HL-60/S4 (cell line): Measurements from ENCODE around the gene LAIR1.
"Not testable (repeated sequence)": the region's sequence is repeated elsewhere in the genome, so short reads cannot be mapped to it uniquely, and the experiment has no call there.

Source experiments
- in situ Hi-C: fragments of 300-500 bp; cut with MboI; formaldehyde crosslinking; loops from 2 replicates; pipeline ENCODE4 v1.14.3; 2022; ENCODE audit warnings: low sequenced_read_pairs

Gene LAIR1

DNA sequence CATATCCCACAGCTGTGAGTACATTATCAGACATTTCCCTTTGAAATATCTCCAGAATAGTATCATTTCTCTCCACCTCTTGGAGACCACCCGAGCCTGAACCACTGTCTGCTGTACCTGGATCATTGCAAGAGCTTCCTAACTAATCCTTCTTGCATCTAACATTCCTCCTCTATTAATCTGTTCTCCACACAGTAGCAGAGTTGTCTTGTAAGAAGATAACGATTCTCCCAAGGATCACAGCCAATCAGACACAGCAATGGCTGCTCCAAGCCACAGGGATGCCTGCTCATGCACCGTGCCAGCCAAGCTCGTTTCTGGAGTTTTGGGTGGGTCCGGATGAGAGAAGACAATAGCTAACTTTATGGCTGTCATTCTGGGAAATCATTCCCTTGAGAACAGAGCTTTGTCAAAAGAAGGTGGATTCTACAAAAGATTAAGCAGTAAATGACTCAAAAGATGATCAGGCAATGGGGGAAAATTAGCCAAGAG lies 14.5 kb upstream of the LAIR1 start:
- in situ Hi-C loops: no loop called here

DNA sequence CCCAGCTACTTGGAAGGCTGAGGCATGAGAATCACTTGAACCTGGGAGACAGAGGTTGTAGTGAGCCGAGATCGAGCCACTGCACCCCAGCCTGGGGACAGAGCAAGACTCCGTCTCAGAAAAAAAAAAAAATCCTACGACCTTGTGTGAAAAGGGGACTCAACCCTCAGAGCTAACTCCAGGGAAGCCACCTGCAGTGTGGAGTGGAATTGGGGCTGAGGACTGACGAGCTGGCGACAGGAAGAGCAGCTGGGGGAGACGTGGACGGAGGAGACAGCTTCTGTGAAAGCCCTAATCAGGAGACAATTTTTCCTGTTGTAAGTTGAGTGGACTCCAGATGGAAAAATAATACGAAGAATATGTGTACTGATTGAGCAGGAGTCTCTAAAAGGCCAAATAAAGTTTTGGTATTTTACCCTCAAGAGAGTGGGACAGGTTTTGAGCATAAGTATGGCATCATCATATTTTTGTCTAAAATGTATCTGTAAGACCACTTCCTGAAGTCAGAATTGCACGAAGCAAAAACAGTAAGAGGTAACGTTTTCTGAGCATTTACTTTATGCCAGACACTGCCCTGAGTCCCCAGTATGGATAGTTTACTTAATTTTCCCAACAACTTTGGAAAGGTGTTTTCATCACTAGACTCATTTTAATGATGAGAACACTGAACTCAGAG lies 12.0 kb upstream of the LAIR1 start:
- in situ Hi-C loops: no loop called here

DNA sequence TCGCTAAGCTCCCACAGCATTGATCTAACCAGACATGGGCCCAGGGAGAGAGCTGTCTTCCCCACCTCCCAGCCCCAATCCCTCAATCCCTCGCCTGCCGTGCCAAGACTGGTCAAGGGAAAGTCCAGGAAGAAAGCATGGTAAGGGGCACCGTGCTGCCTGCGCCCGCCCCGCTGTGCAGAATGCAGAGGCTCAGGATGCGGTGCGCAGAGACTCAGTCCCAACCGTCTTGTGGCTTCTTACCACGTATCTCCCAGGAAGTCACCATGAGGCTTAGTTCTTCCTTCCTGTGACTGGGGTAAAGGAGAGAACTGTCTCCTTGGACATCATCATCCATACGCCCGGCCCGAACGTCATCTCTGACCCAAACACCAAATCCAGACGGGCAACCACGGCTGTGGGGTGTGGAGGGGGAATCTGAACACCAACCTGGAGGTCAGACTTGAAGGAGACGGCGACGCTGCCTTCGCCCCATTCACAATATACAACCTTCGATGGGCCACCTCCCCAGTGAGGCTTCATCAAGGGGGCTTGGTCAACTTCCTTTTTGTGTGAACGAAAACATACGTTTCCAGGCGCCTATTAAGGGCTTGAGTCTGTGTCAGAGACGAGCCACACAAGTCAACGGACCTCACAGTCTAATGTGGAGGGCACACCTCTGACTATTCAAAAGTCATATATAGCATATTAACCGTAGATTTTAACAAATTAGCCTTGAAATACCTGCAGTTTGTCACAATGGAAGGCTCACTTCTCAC lies 10.6 kb upstream of the LAIR1 start:
- in situ Hi-C loops: not testable (repeated sequence)

DNA sequence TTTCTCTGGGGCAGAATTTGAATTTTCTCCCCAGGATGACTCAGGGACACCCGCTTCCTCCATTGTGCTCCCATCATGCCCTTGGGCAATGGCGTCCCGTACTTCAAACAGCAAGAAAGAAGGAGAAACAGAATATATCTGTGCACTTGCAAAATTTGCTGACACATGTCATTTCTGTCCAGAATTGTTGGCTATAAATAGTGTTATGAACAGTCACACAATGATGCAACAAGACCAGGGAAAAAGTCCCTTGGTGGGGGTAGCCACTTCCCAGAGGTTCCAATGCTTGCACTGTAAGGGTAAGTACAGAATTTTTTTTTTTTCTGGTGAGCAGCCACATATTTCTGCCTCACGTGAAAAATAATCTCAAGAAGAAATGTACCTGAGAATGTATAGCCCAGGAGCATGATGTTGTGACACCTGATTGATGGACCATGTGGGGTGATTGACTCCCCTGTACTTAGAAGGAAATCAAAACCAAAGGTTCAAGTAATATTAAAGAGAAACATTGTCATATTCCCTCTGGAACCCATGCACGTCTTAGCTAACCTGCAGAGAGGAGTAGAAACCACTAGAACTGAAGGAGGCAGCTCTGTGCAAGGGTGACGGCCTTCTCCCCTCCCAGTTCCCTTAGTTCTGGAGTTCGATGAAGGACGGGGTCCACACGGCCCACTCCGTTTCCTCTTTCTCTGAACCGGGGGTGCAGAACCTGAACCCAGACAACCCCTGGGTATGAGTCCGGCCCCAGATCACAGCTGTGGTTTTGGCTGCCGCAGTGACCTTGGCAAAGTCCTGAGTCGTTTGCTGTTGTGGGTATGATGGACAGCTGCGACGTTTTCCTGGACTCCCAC lies 9.3 kb upstream of the LAIR1 start:
- in situ Hi-C loops: no loop called here

DNA sequence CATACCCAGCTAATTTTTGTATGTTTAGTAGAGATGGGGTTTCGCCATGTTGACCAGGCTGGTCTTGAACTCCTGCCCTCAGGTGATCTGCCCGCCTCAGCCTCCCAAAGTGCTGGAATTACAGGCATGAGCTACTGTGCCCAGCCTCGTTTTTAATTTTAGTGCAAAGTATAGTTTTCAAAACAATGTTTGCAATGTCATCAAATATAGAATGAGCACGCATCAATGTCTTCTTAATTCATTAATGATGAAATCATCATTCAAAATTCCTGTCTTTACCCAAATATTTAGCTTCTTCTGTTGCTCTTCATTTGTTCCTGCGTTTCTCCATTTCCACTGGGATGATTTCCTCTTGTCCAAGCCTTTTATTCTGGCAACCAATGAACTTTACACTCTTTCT lies 6.7 kb upstream of the LAIR1 start:
- in situ Hi-C loops: not testable (repeated sequence)

DNA sequence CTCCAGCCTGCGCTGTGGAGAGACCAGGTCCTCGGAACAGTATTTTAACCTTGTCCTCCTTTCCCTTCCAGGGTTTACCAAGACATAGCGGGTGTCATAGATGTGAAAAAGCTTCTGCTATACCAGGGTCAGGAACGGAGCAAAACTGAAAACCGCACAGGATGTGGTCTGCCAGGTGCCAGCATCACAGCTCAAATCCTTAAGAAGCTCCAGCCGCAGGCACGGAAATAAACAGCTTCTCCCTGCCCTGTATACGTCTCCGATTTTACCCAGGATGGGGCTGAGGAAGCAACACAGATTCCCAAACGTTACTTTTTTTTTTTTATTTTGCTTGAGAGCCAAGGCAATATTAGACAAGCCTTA lies 5.7 kb upstream of the LAIR1 start:
- in situ Hi-C loops: not testable (repeated sequence)

DNA sequence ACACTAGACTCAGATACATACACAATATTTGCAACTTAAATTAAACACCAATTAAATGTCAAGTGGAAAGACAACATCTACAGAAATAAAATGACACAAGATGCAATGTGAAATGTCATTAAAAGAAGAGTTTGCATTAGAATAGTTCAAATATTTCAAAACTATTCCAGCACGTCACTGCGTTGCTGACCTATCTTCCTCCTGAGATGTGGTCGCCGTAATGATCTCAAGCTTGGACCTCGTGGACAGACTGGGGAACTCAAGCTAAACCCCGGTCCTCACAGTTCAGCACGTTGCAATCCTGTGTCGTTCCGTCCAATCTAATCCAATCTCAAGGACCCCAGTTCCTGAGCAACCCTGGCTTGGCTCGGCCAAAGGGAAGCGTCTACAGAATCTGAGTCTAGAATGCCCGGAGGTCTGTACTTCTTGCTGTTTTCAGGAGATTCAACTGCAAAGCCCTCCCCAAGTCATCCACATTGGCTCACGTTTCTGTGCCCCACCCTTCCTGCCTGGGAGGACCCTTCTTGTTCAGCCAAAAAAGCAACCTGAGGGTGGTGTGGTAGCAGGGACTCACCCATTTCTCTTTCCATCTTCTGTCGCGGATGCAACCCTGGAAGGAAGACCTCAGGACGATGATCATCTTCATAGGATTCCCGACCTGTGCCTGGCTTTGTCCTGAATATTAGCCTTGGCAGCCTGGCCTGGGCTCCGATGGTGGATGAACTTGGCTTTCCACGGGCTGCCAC lies 5.1 kb upstream of the LAIR1 start:
- in situ Hi-C loops: not testable (repeated sequence)

DNA sequence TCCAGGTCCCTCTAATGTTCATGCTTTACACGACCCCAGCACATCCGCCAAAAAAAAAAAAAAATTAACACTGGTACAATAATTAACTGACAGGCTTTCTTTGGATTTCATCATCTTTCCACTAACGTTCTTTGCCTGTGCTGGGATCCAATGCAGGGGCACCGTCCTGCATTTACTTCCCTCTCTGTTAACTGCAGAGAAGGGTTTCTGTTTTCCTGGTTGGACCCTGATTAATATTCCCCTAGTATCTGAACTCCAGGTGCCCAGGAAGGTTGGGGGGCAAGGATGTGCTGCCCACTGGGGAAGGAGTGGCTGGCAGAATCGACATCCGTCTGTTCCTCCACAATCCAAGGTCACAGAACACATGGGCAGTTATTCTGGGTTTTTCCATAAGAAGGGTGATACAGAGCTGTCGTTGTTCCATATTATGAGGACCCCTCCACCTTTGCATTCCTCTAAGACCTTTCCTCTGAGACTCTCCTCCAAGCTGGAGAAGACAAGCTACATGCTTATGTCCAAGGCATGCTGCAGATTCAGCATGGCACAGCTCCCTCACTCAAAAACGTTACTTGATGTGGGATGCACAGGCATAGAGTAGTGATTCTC lies 4.5 kb upstream of the LAIR1 start:
- in situ Hi-C loops: no loop called here

DNA sequence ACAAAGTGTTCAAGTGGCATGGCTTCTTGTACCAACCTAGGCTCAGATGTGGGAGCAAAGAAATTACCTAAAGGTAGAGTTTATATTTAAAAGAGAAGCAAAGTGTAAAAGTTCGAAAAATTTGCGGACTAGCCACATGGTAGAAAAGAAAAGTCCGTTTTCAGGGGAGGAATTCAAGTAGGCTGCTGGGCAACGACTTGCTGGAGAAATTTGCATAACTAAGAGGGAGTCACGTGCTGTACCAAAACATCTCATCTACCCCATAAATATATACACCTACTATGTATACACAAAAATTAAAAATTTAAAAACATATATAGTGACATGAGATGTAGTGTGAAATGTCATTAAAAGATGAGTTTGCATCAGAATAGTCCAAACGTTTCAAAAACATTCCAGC lies 2.1 kb upstream of the LAIR1 start:
- in situ Hi-C loops: no loop called here

DNA sequence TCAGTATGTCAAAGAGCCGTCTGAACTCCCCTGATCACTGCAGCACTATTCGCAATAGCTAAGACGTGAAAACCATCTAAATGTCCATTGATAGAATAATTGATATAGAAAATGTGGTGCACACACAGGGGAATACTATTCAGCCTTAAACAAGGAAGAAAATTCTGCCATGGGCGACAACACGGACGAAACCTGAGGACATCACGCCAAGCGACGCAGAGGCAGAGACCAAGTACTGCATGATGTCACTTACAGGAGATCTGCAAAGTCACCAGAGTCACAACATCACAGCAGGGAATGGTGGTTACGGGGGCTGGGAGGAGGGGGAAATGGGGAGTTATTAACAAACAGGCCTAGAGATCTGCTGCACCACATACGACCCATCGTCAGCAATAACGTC lies 1.1 kb upstream of the LAIR1 start:
- in situ Hi-C loops: not testable (repeated sequence)

DNA sequence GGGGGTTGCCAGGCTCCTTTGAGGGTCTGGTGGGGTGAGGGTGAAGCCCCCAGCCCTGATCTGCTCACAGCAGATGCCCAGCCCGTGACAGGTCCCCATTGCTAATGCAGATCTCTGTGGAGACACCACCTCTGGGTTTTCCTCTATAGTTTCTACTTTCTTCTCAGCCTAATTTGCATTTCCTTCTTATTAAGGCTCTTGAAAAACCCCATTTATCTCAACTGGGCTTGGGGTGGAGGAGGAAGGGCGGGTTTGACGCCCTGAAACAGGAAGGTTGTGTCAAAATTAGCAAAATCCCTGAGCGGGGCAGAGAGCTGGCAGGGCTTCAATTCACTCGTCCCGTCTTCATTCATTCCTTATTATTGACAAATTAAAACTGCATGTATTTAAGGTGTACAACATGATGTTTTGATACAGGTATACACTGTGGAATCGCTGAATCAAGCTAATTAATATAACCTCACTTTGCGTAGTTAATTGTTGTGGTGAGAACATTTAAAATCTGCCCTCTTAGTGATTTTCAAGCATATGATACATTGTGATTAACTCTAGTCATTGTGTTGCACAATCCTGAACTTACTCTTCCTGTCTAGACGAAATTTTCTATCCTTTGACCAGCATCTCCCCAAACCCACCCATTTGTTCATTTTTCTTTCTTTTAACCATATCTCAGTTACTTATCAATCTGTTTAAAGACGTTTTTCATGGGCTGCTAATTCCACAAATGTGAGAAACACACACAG lies 2.9 kb downstream of the LAIR1 start:
- in situ Hi-C loops: not testable (repeated sequence)

DNA sequence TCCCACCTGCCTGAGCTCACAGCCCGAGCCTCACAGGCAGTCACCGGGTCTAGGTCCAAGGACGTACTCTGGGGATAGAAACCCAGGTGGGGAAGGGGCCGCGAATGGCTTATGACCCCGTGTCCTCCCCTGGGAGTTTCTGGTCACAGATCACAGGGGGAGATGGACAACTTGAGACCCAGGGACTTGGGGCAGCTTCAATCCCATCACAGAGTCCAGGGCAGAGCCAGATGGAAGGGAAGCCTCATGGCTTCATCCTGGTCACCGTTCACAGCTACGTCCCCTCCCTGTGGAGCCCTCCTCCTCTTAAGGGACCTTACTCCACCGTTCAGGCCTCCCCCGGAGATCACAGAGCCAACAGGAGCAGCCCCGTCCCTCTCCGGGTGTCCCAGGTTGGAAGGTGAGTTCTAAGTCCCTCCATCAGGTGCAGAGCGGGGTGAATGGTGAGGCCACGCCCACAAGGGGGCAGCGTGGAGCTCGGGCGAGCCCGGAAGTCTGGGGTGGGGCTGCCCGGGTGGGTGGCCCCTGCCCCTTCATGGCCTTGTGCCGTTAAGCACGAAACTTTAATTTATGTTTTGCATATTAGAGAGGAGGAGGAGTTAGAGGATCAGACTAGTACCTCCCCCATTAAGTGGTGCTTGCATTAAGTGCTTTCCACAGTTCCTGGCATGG lies 5.4 kb downstream of the LAIR1 start:
- in situ Hi-C loops: not testable (repeated sequence)

DNA sequence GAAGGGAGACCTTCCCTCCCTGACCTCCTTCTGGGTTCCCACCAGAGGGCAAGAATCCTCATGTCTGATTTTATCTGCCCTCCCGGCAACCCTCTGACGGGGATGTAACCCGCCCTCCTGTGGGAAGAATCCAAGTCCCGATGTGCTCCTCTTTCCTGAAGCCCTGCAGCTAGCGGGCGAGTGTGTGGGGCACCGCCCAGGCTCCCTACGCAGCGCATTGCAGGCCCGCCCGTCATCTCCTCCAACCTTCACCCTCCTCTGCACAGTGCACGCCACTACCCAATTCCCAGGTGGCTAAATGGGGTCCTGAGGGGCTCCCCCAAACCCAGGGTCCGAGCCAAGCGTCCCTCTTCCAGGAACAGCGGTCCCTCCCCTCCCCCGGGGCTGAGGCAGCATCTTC lies 7.3 kb downstream of the LAIR1 start:
- in situ Hi-C loops: no loop called here

DNA sequence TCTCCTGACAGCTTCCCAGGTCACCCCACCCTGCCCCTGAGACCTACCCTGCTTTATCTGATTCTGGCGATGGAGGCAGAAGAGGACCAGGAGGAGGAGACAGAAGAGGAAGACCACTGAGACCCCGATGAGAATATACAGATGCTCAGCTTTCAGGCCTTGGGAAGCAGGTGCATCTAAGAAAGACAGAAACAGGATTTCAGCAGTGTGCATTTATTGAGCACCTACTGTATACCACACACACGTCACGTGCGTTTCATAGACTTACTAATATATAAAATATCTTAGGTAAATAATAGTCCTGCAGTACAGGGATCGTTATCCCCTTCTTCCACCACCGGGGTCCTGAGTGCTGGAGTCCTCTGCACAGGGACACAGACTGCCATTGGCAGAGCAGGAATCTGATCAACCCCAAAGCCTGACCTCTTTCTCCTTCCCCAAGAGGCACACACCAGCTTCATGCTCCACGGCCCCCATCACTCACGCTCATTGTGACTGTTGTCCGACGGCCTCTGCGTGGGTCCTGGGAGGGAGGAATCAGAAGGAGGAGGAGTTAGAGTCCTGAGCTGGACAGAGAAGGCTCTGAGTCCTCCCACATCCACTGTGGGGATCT lies 8.2 kb downstream of the LAIR1 start:
- in situ Hi-C loops: no loop called here

DNA sequence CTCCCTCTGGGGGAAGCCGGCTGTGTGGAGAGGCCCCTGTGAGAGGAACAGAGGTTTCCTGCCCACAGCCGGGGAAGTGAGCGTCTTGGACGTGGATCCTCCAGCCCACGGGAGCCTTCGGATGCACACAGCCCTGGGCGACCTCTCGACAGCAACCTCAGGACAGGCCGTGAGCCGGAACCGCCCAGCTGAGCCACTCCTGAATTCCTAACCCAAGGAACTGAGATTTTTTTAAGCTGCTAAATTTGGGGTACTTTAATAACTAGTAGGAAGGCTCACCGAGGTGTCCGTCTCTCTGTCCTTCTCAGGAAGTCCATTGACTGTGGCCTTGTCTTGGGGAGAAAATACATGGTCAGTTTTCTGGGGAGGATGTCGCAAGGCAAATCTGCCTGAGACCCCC lies 9.1 kb downstream of the LAIR1 start:
- in situ Hi-C loops: no loop called here

DNA sequence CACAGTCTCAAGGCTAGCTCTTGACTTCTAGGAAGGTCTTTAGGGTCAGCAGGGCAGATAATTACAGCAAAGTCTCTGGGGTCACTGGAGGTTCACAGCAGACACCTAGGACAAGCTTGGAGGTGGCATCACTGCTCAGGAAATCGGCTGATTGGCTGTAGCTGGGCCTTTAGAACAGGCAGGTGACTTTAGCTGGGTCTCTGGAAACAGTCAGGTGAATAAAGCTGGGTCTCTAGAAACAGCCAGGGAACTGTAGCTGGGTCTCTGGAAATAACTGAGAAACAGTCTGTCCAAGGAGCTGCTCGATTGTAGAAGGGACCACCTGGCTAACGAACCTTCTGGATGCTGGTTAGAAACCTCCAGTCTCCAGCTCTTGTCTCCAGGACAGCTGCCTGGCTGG lies 10.0 kb downstream of the LAIR1 start:
- in situ Hi-C loops: no loop called here

DNA sequence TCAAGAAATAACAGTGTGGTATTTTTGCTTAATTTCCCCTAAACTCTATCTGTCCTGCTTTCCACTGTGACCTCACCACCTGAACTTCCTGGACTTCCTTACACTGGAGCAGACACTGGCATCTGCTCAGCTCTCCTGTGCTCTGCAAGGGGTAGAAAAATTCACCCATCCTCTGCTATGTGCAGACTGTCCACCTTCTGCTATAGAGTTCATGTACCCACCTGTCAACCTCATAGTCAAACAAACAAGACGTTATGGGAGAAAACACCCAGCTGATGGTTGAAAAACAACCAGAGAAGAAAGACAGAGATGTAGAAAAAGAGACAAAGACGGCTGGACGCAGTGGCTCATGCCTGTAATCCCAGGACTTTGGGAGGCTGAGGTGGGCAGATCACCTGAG lies 12.2 kb downstream of the LAIR1 start:
- in situ Hi-C loops: no loop called here

DNA sequence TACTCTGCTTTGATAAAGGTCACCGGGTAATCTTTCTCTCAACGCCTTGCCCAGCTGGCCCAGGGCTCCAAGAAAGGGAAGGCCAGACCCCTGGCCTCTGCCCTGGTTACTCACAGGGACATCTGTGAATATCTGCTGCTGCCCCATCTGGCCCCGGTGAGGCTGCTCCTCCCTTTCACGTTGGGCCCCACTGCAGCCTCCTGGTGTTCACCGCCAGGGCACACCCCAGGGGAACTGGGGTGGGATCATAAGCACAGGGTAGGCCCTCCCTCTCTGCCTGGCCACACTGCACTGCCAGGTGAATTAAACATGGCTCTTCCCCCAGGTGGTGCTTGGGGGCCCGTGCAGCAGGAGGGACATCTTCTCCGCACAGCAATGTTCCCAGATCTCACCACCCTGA lies 12.7 kb downstream of the LAIR1 start:
- in situ Hi-C loops: no loop called here

DNA sequence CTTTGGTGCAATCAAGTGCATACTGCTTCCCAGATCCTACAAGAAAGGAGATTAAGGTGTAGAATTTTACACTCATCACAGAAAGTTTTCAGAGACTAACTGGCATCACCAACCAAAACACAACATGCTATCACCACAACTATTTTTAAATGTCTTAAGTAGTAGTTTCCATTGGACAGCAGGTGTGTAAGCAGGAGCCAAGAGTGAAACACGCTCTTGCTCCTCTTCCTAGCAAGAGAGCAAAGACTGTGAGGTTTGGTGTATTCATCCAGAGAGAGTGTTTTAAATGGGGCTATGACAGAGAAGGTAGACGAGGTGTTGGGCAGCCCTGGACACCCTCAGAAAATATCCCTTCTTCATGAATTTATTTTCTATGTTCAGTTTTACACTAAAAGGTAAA lies 13.3 kb downstream of the LAIR1 start:
- in situ Hi-C loops: no loop called here
